PC-9 (cell line): ENCODE measurements around the gene SIX1.

Experiments used
- EZH2 ChIP-seq: fragments of 200-600 bp; sonication (generic); IDR thresholded peaks from 2 replicates; pipeline ENCODE4 v1.8.0; 2017; ENCODE audit warnings: antibody characterized with exemption, low read depth
- TF ChIP-seq, protein P1 (sequence below): fragments of 200-600 bp; sonication (generic); conservative IDR thresholded peaks from 2 replicates; pipeline ENCODE4 v1.6.1; 2017; ENCODE audit warnings: mixed run types, antibody characterized with exemption, mild to moderate bottlenecking, moderate library complexity

DNA sequence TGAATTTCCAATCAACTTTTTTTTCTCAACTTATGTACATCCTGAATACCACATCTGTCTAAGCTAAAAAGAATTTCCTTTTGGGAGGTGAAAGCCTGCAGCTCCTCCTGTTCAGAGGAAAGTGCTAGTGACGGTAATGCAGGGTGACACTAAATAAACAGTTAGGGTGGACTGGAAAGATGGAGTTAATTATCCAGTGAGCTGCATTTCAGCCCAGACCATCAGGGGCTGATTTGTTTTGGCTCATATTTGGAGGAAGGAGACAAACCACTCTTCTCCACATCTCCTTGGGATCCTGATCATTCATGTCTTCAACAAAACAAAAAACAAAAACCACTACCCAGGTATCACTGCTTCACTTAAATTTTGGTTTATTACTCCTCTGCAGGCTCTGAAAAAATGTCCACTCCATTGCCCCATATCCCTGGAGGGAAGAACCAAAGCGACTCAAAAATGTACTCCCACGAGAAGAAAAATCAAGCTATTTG, 5.1 kb upstream of the SIX1 start:
- TF ChIP-seq, protein P1, sequence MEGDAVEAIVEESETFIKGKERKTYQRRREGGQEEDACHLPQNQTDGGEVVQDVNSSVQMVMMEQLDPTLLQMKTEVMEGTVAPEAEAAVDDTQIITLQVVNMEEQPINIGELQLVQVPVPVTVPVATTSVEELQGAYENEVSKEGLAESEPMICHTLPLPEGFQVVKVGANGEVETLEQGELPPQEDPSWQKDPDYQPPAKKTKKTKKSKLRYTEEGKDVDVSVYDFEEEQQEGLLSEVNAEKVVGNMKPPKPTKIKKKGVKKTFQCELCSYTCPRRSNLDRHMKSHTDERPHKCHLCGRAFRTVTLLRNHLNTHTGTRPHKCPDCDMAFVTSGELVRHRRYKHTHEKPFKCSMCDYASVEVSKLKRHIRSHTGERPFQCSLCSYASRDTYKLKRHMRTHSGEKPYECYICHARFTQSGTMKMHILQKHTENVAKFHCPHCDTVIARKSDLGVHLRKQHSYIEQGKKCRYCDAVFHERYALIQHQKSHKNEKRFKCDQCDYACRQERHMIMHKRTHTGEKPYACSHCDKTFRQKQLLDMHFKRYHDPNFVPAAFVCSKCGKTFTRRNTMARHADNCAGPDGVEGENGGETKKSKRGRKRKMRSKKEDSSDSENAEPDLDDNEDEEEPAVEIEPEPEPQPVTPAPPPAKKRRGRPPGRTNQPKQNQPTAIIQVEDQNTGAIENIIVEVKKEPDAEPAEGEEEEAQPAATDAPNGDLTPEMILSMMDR, result no peak
- TF ChIP-seq EZH2, result no peak
